ENCODE measurements around the gene GNA12. TPM values are rescaled to one million over a fixed set of nuclear protein-coding genes. Genes with fewer than 3 reads are reported as not detected.

GNA12 gene
- total RNA-seq, result 31.7 and 36.9 TPM in 2 replicates

DNA sequence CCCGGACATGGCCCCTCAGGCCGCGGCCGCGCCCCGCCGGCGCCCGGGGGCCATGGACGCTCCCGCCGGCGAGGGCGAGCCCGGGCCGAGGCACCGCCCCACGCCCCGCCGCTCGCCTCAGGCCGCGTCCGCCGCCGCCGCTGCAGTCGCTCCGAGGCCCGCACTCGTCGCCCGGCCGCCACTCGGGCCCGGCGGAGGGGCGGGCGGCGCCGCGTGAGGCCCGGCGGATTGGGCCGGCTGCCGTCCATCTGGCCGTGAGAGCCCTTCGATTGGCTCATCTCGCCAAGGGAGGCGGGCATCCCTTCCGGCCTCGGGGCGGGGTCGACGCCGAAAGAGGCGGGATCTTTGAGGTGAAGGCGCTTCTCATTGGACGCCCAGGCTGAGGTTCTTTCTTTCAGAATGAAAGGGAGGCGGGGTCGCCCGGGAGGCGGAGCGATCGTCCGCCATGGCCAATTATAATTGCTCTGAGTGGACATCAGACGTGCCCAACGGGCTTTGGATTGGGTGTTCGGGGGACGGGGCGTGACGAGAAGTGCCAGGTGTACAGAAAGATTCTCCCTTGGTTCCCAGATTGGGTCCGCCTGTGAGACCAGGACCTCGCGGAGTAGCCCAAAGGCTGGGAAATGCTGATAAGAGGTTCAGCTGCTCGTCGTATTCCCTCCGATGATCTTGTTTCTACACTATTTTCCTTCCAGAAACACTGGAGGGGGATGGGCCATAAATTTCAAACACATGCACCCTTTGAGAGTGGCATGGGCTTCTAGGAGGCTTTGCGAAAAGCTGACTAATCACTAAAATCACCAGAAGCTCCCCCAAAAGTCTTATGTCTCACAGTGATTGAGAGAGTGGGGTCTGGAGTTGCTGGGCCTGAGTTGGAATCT, at the start of gene GNA12:
GNA12 (minus strand) TSS at position 156 of the 881 bp plus-strand sequence; CDS start at position 9, 147 bp downstream.

DNA sequence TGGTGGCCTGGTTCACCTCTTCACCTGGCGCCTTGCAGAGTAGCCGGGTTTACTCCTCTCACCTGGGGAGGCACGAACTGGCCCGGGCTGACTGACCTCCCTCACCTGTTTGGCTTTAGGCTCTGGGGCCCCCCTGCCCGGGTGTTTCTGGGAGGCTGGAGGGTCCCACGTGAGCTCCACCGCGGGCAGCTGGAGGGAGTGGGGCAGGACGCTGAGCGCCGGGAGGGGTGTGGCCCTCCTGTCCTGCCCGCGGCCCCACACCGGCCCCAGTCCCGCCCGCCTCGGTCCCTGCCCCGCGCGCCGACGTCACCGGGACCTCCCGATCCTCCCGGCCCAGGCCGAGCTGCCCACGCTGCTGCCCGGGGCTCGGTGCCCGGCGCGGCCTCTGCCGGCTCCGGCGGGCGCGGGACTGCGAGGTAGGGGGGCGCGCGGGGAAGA, 156.2 kb downstream of the GNA12 start, which contains the start of gene AMZ1:
AMZ1 (plus strand) TSS at position 322 of the 438 bp plus-strand sequence. CDS start 12,250 bp downstream, outside the sequence.

Other genes starting within 250 kb of the GNA12 start
- 31.4 and 52.5 TPM in 2 replicates for gene TTYH3, start 212.3 kb downstream of the GNA12 start, total RNA-seq
- gene AMZ1, start 156.1 kb downstream of the GNA12 start, total RNA-seq, result 11.0 and 16.2 TPM in 2 replicates
- gene CARD11, start 199.6 kb upstream of the GNA12 start, total RNA-seq, result 2.0 and 3.7 TPM in 2 replicates

Measured in placental epithelial cell (primary cell).